Neural progenitor cell (in vitro differentiated cells): ENCODE data around the gene AARS2. TPM values are rescaled to one million over a fixed set of nuclear protein-coding genes. Genes with fewer than 3 reads are reported as not detected.
"Not testable (repeated sequence)": the region's sequence is repeated elsewhere in the genome, so short reads cannot be mapped to it uniquely, and the experiment has no call there.

Source experiments
- DNase-seq: peaks from one replicate; pipeline ENCODE4 v3.0.0-alpha.2; 2016; ENCODE audit warnings: low spot score
- H2AFZ ChIP-seq: fragments of 200-600 bp; sonication (generic); replicated peaks from 2 replicates; pipeline ENCODE4 v1.6.1; 2016; ENCODE audit warnings: antibody characterized with exemption
- H3F3A ChIP-seq: fragments of 200-600 bp; sonication (generic); 2 replicates; pipeline ENCODE4 v1.6.1; 2016; ENCODE audit warnings: antibody characterized with exemption, low read depth
- H3K27ac ChIP-seq: fragments of 200-600 bp; sonication (generic); 2 replicates; pipeline ENCODE4 v1.5.1; 2016; ENCODE audit warnings: mild to moderate bottlenecking
- H3K27me3 ChIP-seq: fragments of 200-600 bp; sonication (generic); 2 replicates; pipeline ENCODE4 v1.6.1; 2016; ENCODE audit warnings: mild to moderate bottlenecking, moderate library complexity
- H3K36me3 ChIP-seq: fragments of 200-600 bp; sonication (generic); 2 replicates; pipeline ENCODE4 v1.5.1; 2016
- H3K4me1 ChIP-seq: fragments of 200-600 bp; sonication (generic); 2 replicates; pipeline ENCODE4 v1.6.1; 2016; ENCODE audit warnings: mixed run types
- H3K4me2 ChIP-seq: fragments of 200-600 bp; sonication (generic); 2 replicates; pipeline ENCODE4 v1.6.1; 2016
- H3K4me3 ChIP-seq: fragments of 200-600 bp; sonication (generic); 2 replicates; pipeline ENCODE4 v1.5.1; 2016
- H3K79me2 ChIP-seq: fragments of 200-600 bp; sonication (generic); 2 replicates; pipeline ENCODE4 v1.6.1; 2016; ENCODE audit warnings: low read depth
- H3K9ac ChIP-seq: fragments of 200-600 bp; sonication (generic); 2 replicates; pipeline ENCODE4 v1.6.1; 2016
- H3K9me3 ChIP-seq: fragments of 200-600 bp; sonication (generic); 2 replicates; pipeline ENCODE4 v1.5.1; 2016; ENCODE audit warnings: low read depth
- H4K20me1 ChIP-seq: fragments of 200-600 bp; sonication (generic); 2 replicates; pipeline ENCODE4 v1.6.1; 2016; ENCODE audit warnings: low read depth
- H3K27ac Mint-ChIP-seq: 3 replicates; pipeline ENCODE4 v1.8.0; 2021; ENCODE audit warnings: mixed read lengths
- H3K27me3 Mint-ChIP-seq: 2 replicates; pipeline ENCODE4 v1.8.0; 2022; ENCODE audit warnings: low read depth, mild to moderate bottlenecking, inconsistent platforms, moderate library complexity, mixed read lengths; ENCODE audit not compliant: insufficient read depth
- H3K36me3 Mint-ChIP-seq: 3 replicates; pipeline ENCODE4 v1.8.0; 2021; ENCODE audit warnings: mixed read lengths
- H3K4me1 Mint-ChIP-seq: 3 replicates; pipeline ENCODE4 v1.8.0; 2021; ENCODE audit warnings: mixed read lengths
- H3K4me3 Mint-ChIP-seq: 3 replicates; pipeline ENCODE4 v1.8.0; 2021; ENCODE audit warnings: mild to moderate bottlenecking, moderate library complexity, mixed read lengths
- H3K9me3 Mint-ChIP-seq: 3 replicates; pipeline ENCODE4 v1.8.0; 2020; ENCODE audit warnings: mixed read lengths
- CTCF ChIP-seq: fragments of 200-600 bp; sonication (generic); IDR thresholded peaks from 2 replicates; pipeline ENCODE4 v1.5.1; 2017; ENCODE audit warnings: antibody characterized with exemption, mild to moderate bottlenecking
- EZH2 ChIP-seq: fragments of 200-600 bp; sonication (generic); IDR thresholded peaks from 2 replicates; pipeline ENCODE4 v1.6.1; 2017; ENCODE audit warnings: antibody characterized with exemption, mild to moderate bottlenecking, moderate library complexity
- EZH2phosphoT487 ChIP-seq: fragments of 200-600 bp; sonication (generic); IDR thresholded peaks from 2 replicates; pipeline ENCODE4 v1.6.1; 2017; ENCODE audit warnings: antibody characterized with exemption
- total RNA-seq: library from RNA; depleted of rRNA; stranded (reverse); fragments of >200 nt; gene quantifications from 2 replicates; pipeline ENCODE4 v1.2.3, GENCODE V29; 2015; ENCODE audit warnings: low replicate concordance

The AARS2 gene
- total RNA-seq, 1 donor from 2014 or later = 16.1 TPM

- H2AFZ ChIP-seq = no peak overlapping the region
- TF ChIP-seq EZH2 (no peak), CTCF (no peak), EZH2phosphoT487 (no peak)
These were observed 36.9 kb upstream of the AARS2 start for GRCh38 chr6:44349904-44350649.

GRCh38 chr6:44346818-44347217 is 33.7 kb upstream of the AARS2 start:
- H3K27me3 Mint-ChIP-seq = not testable (repeated sequence)

More at GRCh38 chr6:44349904-44350649, 36.9 kb upstream of the AARS2 start:
- Mint-ChIP-seq H3K27ac (no peak overlapping the region), H3K4me3 (no peak overlapping the region), H3K36me3 (no peaks in the 10 kb centered on the region), H3K4me1 (no peaks in the 10 kb centered on the region), H3K27me3 (peaks cover 3% of the 10 kb centered on the region), H3K9me3 (no peaks in the 10 kb centered on the region)
- H3K4me3 ChIP-seq = no peak overlapping the region
- no peak for DNase-seq
- H3F3A ChIP-seq = no peaks in the 10 kb centered on the region
- no peak overlapping the region for H3K27ac ChIP-seq
- H3K4me2 ChIP-seq = no peak overlapping the region
- no peaks in the 10 kb centered on the region for H3K36me3 ChIP-seq
- H3K9ac ChIP-seq = no peak overlapping the region
- no peaks in the 10 kb centered on the region for H3K4me1 ChIP-seq
- no peaks in the 10 kb centered on the region for H3K27me3 ChIP-seq
- H3K9me3 ChIP-seq = no peaks in the 10 kb centered on the region
- no peaks in the 10 kb centered on the region for H4K20me1 ChIP-seq
- no peaks in the 10 kb centered on the region for H3K79me2 ChIP-seq

GRCh38 chr6:44342489-44342888 is 29.3 kb upstream of the AARS2 start, which contains the start of gene SPATS1:
TSS of gene SPATS1 (plus strand) at chr6:44342650. CDS start at chr6:44343096, 446 bp downstream.
- TF ChIP-seq EZH2 = no peak
- no peak for TF ChIP-seq CTCF
- no peak for TF ChIP-seq EZH2phosphoT487
- Mint-ChIP-seq H3K27me3 (no peaks in the 10 kb centered on the region), H3K4me1 (peaks cover 15% of the 10 kb centered on the region), H3K9me3 (no peaks in the 10 kb centered on the region), H3K36me3 (no peaks in the 10 kb centered on the region), H3K4me3 (no peak within 1 kb of the TSS), H3K27ac (no peak within 1 kb of the TSS)
- no peaks in the 10 kb centered on the region for H3K36me3 ChIP-seq
- H3K27me3 ChIP-seq = peaks cover 28% of the 10 kb centered on the region
- no peaks in the 10 kb centered on the region for H3K79me2 ChIP-seq
- H3F3A ChIP-seq = peaks cover 5% of the 10 kb centered on the region
- peak; percentile 48 for DNase-seq
- H4K20me1 ChIP-seq = no peaks in the 10 kb centered on the region
- H3K27ac ChIP-seq = no peak within 1 kb of the TSS
- no peaks in the 10 kb centered on the region for H3K4me1 ChIP-seq
- no peak within 1 kb of the TSS for H3K4me2 ChIP-seq
- H3K9me3 ChIP-seq = no peaks in the 10 kb centered on the region
- no peak within 1 kb of the TSS for H3K9ac ChIP-seq
- H2AFZ ChIP-seq = peak within 1 kb of the TSS; percentile 55
- no peak within 1 kb of the TSS for H3K4me3 ChIP-seq

More at GRCh38 chr6:44346818-44347217, 33.7 kb upstream of the AARS2 start:
- not testable (repeated sequence) for H3K9ac ChIP-seq, H3K4me1 ChIP-seq, H2AFZ ChIP-seq, H3K4me1 Mint-ChIP-seq, H3K4me2 ChIP-seq, H3K9me3 Mint-ChIP-seq, H3K79me2 ChIP-seq, H3K27ac ChIP-seq, H3F3A ChIP-seq, H3K4me3 Mint-ChIP-seq, H3K9me3 ChIP-seq, H3K36me3 ChIP-seq, H3K27ac Mint-ChIP-seq, H3K4me3 ChIP-seq, H4K20me1 ChIP-seq, DNase-seq, H3K36me3 Mint-ChIP-seq
- H3K27me3 ChIP-seq = peaks cover 22% of the 10 kb centered on the region

GRCh38 chr6:44342052-44342451 is 28.9 kb upstream of the AARS2 start:
- Histone ChIP-seq H3K27me3 (peaks cover 28% of the 10 kb centered on the region), H2AFZ (peak overlapping the region; percentile 55), H3K79me2 (no peaks in the 10 kb centered on the region), H3K9me3 (no peaks in the 10 kb centered on the region), H4K20me1 (no peaks in the 10 kb centered on the region), H3K27ac (no peak overlapping the region), H3F3A (peaks cover 6% of the 10 kb centered on the region), H3K36me3 (no peaks in the 10 kb centered on the region), H3K9ac (no peak overlapping the region), H3K4me2 (no peak overlapping the region), H3K4me1 (no peaks in the 10 kb centered on the region), H3K4me3 (no peak overlapping the region)
- no peak overlapping the region for H3K4me3 Mint-ChIP-seq
- TF ChIP-seq CTCF = no peak
- TF ChIP-seq EZH2phosphoT487 = no peak
- no peak for TF ChIP-seq EZH2
- no peaks in the 10 kb centered on the region for H3K36me3 Mint-ChIP-seq
- no peaks in the 10 kb centered on the region for H3K27me3 Mint-ChIP-seq
- no peaks in the 10 kb centered on the region for H3K9me3 Mint-ChIP-seq
- H3K27ac Mint-ChIP-seq = no peak overlapping the region
- peaks cover 15% of the 10 kb centered on the region for H3K4me1 Mint-ChIP-seq
- no peak for DNase-seq
